GM06990 (cell line): ENCODE measurements around the gene QTRT2.

Source experiments
- DNase-seq: peaks from one replicate; pipeline ENCODE4 v3.0.0-alpha.2; 2011; ENCODE audit not compliant: insufficient read length; ENCODE audit errors: extremely low read depth
- H3K27me3 ChIP-seq: replicated peaks from 2 replicates; pipeline ENCODE4 v1.6.0; 2011; ENCODE audit warnings: low read length; ENCODE audit not compliant: control insufficient read depth, insufficient read depth
- H3K36me3 ChIP-seq: 2 replicates; pipeline ENCODE4 v1.5.1; 2011; ENCODE audit warnings: low read length; ENCODE audit not compliant: control insufficient read depth, insufficient read depth
- H3K4me3 ChIP-seq: replicated peaks from 2 replicates; pipeline ENCODE4 v1.5.1; 2011; ENCODE audit warnings: low read depth, mild to moderate bottlenecking, control low read depth, low read length
- CTCF ChIP-seq: IDR thresholded peaks from 2 replicates; pipeline ENCODE4 v1.5.1; 2011; ENCODE audit warnings: low read length, control low read depth, mild to moderate bottlenecking, inconsistent platforms; ENCODE audit not compliant: insufficient read depth, poor library complexity, severe bottlenecking

QTRT2 gene

DNA sequence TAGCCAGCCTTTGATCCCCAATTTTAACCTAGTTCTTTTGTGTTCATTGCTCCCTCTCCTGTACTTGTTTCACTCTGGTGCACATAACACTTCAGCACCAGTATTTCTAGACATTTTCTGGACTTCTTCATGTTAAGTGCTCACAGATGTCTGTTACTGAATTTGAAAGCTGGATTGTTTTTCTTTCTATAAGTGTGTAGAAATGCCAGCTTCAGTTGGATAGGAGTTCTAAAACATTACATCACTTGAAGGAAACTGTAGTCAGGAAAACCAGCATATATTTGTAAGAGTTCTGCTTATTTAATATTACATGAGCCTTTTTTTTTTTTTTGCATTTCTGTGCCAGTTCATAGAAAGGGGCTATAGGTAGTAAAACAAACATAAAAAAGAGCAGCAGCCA is 21.6 kb downstream of the QTRT2 start:
- Histone ChIP-seq H3K4me3 (no peak overlapping the region), H3K27me3 (no peaks in the 10 kb centered on the region), H3K36me3 (peaks cover 15% of the 10 kb centered on the region)
- no peak for DNase-seq
- no peak for TF ChIP-seq CTCF

- Histone ChIP-seq H3K27me3 (no peaks in the 10 kb centered on the region), H3K36me3 (peaks cover 15% of the 10 kb centered on the region), H3K4me3 (no peak overlapping the region)
- no peak for TF ChIP-seq CTCF
- DNase-seq: no peak
These were observed 23.2 kb downstream of the QTRT2 start for GRCh38 chr3:114079761-114080160.

GRCh38 chr3:114080201-114080600 is 23.7 kb downstream of the QTRT2 start:
- no peak for TF ChIP-seq CTCF
- peaks cover 15% of the 10 kb centered on the region for H3K36me3 ChIP-seq
- no peak for DNase-seq
- H3K27me3 ChIP-seq: no peaks in the 10 kb centered on the region
- H3K4me3 ChIP-seq: no peak overlapping the region

DNA sequence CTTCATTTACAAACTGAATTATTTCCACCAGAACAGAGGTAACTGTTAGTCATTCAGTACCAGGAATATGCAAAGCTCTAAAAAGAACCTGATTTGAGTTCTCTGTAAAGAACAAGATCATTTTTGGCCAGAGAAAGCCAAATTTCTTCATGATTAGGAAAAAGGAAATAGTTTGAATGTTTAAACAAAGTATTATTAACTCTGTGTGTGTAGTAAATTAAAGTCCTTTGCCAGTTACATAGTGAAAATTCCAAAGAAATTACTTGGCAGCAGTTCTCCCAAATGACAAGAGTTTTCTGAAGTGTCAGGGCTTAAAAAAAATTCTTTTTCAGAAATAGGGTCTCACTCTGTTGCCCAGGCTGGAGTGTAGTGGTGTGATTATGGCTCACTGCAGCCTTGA is 24.5 kb downstream of the QTRT2 start:
- Histone ChIP-seq H3K36me3 (peaks cover 18% of the 10 kb centered on the region), H3K4me3 (no peak overlapping the region)
- no peak for TF ChIP-seq CTCF

DNA sequence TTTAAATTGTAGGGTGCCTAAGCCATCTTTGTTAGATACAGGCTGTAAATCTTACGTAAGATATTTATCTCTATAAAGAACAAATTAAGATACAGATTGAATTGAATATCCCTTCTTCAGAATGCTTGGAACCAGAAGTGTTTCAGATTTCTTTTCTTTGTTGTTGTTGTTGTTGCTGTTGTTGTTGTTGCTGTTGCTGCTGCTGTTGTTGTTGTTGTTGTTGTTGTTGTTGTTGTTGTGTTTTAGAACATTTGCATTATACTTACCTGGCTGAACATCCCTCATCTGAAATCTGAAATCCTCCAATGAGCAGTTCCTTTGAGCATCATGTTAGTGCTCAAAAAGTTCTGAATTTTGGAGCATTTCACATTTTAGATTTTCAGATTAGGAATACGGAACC is 26.6 kb downstream of the QTRT2 start:
- no peak for TF ChIP-seq CTCF
- peaks cover 14% of the 10 kb centered on the region for H3K36me3 ChIP-seq
- no peak overlapping the region for H3K4me3 ChIP-seq
- DNase-seq: no peak
- no peaks in the 10 kb centered on the region for H3K27me3 ChIP-seq

More for the DNA sequence above, 24.5 kb downstream of the QTRT2 start:
- no peaks in the 10 kb centered on the region for H3K27me3 ChIP-seq
- DNase-seq: no peak

DNA sequence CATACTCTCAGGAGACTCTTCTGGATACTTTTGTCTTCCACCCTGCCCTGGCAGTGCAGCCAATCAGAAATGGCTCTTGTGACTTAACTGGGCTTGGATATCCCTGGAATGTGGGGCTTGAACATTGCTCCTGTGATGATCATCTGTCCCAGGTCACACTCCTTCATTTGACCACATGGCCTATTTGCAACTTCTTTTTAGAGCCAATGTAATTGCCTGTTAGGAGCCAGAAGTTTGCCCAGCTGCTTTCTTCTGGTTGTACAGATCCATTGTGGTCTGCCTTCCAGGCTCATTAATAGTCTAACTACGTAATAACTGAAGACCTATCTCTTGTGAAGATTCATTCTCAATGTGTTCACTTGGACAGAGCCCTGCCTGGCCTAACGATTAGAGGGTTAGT is 29.8 kb downstream of the QTRT2 start:
- H3K27me3 ChIP-seq: no peaks in the 10 kb centered on the region
- H3K4me3 ChIP-seq: no peak overlapping the region
- DNase-seq: no peak
- H3K36me3 ChIP-seq: peaks cover 14% of the 10 kb centered on the region
- TF ChIP-seq CTCF: no peak
